Epithelial cell of esophagus (primary cell): ENCODE results near the gene SYT8.

Source experiments
- DNase-seq: peaks from one replicate; pipeline ENCODE4 v3.0.0; 2010; ENCODE audit warnings: low read depth
- H3K4me3 ChIP-seq: 2 replicates; pipeline ENCODE4 v1.5.1; 2011; ENCODE audit warnings: mild to moderate bottlenecking, low read length, control low read depth
- TF ChIP-seq, protein P1 (sequence below): IDR thresholded peaks from 2 replicates; pipeline ENCODE4 v1.5.1; 2011; ENCODE audit warnings: low read depth, mild to moderate bottlenecking, low read length, control low read depth, inconsistent platforms; ENCODE audit not compliant: insufficient read depth; ENCODE audit errors: missing control alignments

The SYT8 gene

DNA sequence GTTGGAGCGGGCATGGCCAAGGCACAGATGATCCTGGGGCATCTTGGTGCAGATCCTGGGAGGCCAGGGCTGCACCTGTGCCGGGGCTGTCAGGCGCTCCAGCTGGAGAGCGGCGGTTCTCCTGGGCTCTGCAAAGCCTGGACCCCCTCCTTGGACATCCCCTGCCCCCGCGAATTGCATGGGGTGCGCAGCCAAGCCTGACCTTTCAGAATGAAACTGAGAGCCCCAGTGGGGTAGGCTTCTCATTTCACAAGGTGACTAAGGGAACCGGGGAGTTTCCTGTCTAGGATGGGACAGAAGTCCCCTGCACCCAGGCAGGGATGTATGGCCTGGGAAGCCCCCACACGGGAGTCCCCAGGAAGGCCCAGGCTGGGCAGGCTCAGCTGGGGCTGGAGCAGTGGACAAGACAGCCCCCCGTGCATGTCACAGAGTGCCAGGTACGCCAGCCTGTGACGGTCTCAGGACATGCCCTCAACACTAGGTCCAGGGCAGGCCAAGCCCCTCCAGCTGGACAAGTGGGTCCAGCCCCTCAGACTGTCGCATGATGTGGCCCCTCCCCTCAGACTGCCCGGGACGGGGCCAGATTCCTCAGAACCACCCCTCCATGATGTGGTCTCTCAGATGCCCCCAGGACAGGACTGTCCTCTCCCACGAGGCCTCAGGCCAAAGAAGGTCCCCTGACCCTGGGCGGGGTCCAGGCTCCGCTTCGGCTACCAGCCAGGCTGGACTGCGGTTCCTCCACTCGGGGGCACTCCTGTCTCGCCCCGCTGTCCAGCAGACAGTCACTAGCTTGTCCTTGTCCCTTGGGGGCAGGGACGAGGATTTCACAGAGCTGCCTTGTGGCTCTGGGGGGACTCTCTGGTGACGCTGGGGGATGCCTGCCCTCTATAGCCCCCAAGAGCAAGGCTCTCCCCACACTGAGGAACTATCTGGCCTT lies 20.4 kb downstream of the SYT8 start:
- DNase-seq, result no peak
- no peak overlapping the region for H3K4me3 ChIP-seq
- TF ChIP-seq, protein P1, sequence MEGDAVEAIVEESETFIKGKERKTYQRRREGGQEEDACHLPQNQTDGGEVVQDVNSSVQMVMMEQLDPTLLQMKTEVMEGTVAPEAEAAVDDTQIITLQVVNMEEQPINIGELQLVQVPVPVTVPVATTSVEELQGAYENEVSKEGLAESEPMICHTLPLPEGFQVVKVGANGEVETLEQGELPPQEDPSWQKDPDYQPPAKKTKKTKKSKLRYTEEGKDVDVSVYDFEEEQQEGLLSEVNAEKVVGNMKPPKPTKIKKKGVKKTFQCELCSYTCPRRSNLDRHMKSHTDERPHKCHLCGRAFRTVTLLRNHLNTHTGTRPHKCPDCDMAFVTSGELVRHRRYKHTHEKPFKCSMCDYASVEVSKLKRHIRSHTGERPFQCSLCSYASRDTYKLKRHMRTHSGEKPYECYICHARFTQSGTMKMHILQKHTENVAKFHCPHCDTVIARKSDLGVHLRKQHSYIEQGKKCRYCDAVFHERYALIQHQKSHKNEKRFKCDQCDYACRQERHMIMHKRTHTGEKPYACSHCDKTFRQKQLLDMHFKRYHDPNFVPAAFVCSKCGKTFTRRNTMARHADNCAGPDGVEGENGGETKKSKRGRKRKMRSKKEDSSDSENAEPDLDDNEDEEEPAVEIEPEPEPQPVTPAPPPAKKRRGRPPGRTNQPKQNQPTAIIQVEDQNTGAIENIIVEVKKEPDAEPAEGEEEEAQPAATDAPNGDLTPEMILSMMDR, result no peak

DNA sequence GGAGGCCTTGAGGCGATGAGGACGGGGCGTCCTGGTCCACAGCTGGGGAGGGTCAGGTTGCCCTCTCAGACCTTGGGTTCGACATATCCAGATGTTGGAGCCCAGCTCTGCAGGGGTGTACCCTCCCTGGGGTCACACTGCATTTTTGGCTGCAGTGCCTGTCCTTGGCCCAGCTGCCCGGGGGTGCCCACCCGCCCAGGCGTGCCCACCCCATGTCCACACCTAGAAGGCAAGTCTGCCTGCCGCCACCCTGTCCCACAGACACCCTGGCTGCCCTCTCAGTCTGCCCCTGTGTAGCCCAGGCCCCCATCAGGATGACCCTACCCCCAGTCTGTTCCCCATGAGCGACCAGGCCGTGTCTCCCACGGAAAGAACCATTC lies 21.1 kb downstream of the SYT8 start:
- H3K4me3 ChIP-seq, result no peak overlapping the region
- DNase-seq, result no peak
- TF ChIP-seq, protein P1, result no peak

DNA sequence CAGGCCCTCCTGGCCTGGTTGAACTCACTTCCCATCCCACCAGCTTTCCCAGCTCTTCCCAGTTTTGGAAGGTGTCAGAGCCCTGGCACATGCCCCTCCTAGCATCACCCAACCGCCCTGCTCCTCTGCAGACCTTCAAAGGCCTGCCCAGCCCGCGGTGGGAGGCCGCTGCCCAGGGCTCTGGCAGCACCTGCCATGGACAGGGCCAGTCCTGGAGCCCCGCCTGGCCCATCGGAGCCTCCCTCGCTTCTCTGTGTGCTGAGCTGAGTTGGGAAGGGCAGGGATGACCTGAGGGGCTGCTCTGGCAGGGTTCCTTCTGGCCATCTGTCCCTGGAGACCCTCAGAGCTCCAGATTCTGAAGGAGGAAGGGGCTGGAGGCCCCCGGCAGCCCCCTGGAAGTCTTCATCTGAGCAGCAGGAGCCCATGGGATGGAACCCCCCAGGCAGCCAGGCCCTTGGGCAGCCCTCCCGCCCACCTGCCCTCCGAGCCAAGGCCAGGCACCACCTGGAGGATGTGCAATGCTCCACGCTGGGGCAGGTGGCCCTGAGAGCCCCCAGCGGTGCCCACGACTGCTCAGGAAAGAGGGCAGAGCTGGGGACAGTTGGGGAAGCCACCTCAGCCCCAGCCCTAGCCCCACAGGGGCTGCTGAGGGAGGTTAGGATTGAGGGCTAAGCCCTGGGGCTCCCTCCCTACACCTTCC lies 21.7 kb downstream of the SYT8 start:
- H3K4me3 ChIP-seq, result no peak overlapping the region
- TF ChIP-seq, protein P1, result no peak
- no peak for DNase-seq

DNA sequence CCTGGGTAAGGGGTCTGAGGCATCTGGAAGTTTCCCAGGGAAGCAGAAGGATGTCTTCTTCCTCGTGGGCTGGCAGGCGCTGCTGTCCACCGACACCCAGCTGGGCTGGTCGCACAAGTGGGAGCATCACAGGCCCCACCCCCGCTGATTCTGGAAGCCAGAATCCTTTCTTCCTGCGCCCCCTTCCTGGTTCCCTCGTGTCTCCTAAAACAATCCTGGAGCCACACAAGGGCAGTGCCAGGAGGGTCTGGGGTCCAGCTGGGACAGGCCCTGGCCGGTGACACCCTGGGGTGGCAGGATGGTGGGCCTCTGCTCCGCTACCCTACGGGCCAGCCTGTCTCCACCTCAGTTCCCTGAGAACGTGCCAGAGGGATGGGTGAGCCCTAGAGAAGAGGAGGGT lies 22.3 kb downstream of the SYT8 start:
- DNase-seq, result no peak
- TF ChIP-seq, protein P1, result no peak
- no peak overlapping the region for H3K4me3 ChIP-seq

DNA sequence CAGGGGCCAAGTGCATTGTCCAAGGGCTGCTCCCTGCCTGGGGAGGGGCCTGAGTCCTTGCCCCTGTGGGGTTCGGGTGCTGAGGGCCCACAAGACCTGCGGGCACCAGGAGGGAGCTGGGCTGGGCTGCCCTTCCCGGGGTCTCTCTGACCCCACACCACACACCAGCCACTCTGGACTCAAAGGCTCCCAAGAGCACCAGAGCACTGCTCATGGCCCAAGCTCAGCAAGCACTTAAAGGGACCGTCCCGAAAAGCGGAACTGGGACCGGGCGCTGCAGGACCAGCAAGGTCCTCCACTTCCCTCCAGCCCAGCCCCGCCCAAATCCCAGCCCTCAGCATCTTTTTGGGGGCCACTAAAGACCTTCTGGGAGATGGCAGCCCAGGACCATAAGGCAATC lies 23.4 kb downstream of the SYT8 start:
- H3K4me3 ChIP-seq, result no peak overlapping the region
- no peak for DNase-seq
- TF ChIP-seq, protein P1, result no peak

DNA sequence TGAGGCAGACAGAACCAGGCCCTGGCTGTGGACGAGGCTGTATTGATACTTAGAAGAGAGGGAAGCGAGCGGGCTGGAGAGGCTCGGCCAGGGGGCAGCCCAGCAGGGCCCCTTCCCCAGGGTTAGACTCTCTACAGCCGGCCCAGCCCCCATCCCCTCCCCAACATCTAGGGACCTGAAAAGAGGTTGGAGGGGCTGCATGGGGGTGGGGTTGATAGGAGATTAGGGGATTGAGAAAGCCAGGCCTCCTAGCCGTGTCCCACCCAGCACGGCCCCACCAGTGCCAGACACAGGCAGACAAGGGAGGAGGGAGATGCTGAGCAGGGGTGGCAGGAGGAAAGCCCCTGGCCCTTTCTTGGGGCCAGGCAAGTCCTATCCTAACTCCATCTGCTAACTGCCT lies 23.8 kb downstream of the SYT8 start:
- no peak for DNase-seq
- no peak overlapping the region for H3K4me3 ChIP-seq
- TF ChIP-seq, protein P1, result no peak

DNA sequence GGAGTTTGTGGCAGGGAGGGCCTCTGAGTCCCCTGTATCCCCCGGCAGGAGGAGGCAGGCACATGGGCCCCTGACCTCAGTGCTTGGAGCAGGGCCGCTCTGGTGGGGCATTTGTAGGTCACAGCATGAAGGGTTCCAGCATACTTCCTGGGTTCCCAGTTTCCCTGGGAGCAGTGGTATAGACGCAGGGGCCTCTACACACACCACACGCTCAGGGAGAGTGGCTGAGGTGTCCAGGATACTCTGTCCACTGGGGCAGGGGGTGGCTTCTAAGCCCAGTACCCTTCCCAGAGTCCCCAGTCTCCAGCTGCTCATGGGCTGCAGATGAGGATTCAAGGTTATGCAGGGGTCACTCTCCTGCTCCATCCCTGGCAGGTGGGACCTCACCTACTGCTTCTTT lies 24.2 kb downstream of the SYT8 start:
- no peak for DNase-seq
- TF ChIP-seq, protein P1, result no peak
- no peak overlapping the region for H3K4me3 ChIP-seq
